Hematopoietic multipotent progenitor cell treated with erythropoietin and hydrocortisone succinate and interleukin-3 and kit ligand, for 8 days (in vitro differentiated cells): ENCODE results near the gene SLC39A9.
A peak's percentile ranks its signal among the peaks of the same experiment; 100 is the strongest.

ENCODE experiments used
- DNase-seq: peaks from one replicate; pipeline ENCODE4 v3.0.0-alpha.2; 2015

The SLC39A9 gene

DNA sequence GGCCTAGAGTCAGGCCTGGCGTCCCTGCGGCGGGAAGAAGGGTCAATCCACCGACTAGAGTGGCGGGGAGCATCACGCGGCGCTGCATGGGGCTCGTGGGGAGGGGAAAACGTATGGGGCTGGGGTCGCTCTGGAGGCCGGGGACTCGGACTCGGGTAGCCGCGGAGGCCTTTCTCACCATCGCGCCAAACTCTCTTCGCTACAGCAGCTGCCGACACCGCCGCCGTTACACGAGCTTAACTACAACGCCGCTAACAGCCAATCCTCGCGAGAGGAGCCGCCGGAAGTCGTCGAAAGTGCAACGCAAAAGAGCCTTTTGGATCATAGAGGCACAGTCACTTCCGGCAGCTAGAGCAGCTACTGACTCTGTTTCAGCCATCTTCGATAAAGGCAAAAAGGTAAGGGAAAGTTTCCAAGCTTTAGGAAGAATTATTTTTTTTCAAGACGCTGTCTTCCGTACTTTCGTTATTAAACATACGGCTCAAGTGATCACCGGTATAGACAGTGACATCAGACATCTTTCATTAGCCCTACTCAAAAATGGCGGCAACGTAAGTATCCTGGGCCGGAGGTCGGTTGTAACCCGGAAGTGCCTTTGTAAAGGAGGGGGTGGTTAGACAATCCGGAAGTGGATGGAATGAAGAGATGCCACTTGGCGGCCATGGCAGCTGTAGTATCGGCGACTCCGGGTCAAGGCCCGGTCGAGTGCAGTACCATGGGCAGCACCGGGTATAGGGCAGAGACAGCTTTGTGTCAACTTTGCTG is at the start of gene SLC39A9, which contains the start of gene ERH:
Gene SLC39A9 (plus strand): TSS at position 640 of the 765 bp plus-strand sequence. CDS start 678 bp downstream, outside the sequence.
Gene ERH (minus strand): TSS at position 247 of the 765 bp plus-strand sequence. CDS start 66 bp downstream, at position 181.
- peak; percentile 98 for DNase-seq

DNA sequence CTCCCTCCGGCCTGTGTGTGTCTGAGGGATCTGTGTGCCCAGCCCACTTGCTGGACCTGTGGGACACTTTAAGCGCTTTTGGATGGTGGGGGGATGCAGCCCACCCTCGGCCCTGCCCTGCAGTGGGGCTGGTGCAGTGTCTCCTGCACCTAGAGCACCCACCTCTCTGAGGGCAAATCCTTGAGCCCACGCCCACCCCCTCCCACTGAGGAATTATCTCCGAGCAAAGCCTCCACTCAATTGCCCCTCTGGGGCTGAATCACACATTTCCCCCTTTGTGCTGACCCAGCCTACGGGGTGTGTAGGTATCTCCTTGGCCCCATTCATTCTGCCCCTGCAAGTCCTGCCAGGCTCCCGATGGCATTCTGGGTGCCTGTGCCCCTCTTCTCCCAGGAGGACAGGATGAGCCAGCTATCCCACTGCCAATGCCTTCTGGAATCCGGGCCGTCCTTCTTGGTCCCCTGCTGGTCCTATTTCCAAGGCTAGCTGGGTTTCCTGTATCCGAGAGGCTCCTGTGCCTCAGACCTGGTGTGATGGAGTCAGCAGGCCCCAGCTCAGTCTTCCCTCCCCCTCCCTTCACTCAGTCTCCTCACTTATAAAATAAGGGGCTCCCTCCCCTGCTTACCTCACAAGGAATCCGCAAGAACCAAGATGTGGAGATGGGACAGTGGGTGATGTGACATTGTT is 49.3 kb upstream of the SLC39A9 start:
- no peak for DNase-seq

GRCh38 chr14:69350892-69351291 is 47.6 kb upstream of the SLC39A9 start:
- no peak for DNase-seq

- no peak for DNase-seq
Measured at GRCh38 chr14:69351385-69351784, 47.1 kb upstream of the SLC39A9 start.

- no peak for DNase-seq
Measured at GRCh38 chr14:69351911-69352310, 46.6 kb upstream of the SLC39A9 start.

DNA sequence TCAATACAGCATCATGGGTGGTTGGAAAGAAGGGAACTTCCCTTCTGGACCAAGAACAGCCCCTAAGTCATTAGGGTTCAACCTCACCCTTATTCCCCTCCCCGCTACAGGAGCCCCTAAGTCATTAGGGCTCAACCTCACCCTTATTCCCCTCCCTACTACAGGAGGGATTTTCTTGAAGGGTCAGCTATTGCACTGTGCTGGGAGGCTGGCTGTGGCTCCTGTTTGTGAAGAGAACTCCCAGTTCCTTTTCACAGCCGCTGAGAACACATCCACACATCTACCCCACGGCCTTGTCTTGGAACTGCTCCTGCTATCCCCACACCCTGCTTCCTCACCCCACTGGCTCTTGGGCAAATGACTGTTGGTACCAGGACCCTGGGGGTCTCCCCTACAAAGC is 45.3 kb upstream of the SLC39A9 start:
- no peak for DNase-seq

DNA sequence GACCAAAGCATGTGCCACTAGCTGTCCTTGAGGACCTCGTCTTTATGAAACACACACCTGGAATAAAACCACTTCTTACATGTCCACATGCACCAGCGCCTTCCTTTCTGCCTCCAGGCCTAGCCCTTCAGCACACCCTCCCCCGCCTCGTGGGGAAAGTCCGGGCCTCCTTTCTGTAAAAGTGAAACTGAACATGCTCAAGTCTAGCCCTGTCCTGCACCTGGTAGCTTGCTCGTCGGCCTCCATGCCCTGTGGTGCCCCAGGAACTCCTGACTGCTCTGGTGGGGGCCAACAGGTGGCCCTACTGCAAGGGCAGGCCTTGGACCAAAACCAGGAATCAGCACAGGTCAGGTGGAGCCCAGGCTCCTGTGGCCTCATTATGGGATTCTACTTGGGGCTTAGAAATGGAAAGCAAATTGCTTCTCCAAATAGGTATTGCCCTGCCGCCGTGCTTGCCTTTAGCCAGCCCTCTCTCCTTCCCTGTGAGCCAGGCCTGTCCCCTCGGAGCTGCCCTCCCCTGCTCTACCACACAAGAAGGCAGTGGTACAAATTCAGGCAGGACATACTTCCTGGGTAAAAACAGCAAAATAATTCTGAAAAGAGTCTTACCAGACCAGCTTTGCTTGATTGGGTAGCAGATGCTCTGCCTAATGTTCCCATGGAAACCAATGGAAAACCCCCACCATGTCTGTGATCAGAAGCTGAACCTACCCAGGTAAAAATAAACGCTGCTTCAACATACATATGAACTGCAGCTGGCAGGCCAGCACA is 43.9 kb upstream of the SLC39A9 start:
- no peak for DNase-seq

GRCh38 chr14:69355154-69355597 is 43.3 kb upstream of the SLC39A9 start:
- no peak for DNase-seq

GRCh38 chr14:69355607-69356281 is 42.7 kb upstream of the SLC39A9 start:
- DNase-seq: no peak

GRCh38 chr14:69356903-69357543 is 41.5 kb upstream of the SLC39A9 start:
- no peak for DNase-seq

- no peak for DNase-seq
Measured at GRCh38 chr14:69357544-69358200, 40.8 kb upstream of the SLC39A9 start.

GRCh38 chr14:69358233-69358963 is 40.1 kb upstream of the SLC39A9 start:
- no peak for DNase-seq

- DNase-seq: no peak
Measured at GRCh38 chr14:69358966-69359365, 39.5 kb upstream of the SLC39A9 start.

GRCh38 chr14:69360438-69361108 is 37.9 kb upstream of the SLC39A9 start:
- DNase-seq: no peak

DNA sequence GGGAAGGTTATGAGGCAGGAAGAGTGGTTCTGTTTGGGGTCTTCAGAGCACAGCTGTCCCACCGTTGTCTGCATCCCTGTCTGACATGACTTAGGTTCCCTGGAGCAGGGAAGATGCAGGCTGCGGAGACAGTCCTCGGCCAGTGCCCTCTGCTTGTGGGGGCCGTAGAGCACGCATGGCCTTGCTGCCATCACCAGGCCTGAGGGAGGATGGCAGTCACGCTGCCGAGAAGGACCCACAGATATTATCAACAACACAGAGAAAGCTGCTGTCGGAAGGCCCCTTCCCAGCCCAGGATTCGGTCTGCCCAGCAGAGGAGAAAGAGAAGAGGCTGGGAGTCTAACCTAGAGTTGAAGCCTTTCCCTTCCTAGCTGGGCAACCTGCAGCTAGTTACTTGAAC is 35.4 kb upstream of the SLC39A9 start:
- no peak for DNase-seq

DNA sequence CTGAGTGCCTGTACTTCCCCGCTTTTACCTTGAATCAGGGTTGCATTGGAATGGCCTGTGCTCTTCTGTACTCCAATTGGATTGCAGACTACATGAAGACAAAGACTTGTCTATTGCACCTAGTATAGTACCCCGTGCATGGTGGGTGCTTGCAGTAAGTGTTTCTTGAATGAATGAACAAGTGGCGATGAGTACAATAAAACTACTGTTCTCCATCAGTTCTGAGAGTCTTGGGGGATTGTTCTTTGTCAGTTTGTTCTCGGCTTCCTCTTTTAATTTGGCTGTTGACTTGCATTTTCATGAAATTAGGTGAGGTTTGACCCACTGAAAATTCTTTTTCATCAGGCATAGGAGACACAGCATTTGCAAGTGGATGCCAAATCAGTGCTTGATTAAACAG is 34.5 kb upstream of the SLC39A9 start:
- no peak for DNase-seq

DNA sequence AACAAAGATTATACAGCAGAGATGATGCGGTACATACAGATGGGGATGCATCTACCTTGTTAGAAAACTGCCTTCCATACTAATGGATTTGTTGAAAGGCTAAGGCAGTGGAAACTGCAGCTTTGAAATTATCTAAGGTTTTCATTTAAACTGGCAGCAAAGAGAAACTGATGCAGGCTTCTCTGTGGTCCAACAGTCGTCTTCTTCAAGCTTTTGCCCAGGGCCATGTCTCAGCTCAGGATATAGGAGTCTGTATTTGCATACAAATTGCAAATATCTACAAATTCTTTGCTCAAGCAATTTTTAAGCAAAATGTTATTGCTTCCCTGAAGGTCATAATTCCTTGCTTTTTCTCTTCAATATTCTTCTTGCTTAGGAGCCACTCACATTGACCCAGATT is 34.1 kb upstream of the SLC39A9 start:
- DNase-seq: no peak

GRCh38 chr14:69366069-69366468 is 32.4 kb upstream of the SLC39A9 start:
- DNase-seq: no peak

DNA sequence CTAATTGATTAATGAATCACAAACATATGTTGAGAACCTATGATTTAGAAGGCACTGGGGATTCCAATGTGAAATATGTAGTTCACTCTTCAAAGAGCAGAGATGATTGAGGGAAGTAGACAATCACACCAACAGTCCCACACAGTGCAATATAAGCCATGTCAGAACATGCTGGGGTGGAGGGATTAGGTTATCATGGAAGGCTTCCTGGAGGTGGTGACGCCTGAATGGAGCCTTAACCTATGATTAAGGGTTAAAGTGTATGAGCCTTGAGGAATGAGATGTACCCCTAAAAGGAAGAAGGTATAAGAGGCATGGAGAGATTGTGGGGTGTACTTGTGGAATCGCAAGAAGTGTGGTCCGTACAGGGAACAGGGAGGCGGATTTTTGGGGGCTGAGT is 31.7 kb upstream of the SLC39A9 start:
- no peak for DNase-seq

DNA sequence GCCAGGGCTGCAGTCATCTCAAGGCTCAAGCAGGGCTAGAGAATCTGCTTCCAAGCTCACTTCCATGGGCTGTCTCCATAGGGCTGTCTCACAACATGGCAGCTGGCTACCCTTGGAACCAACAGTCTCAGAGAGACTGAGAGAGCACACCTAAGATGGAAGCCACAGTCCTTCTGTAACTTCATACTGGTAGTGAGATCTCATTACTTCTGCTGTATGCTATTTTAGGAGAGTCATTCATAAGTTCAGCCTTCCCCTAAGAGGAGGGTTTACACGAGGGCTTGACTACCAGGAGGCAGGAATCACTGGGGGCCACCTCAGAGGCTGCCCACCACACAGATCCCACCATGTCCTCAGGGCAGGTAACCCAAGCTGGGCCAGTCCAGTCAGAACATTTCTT is 30.1 kb upstream of the SLC39A9 start:
- no peak for DNase-seq
